NCI-H345 (cell line): ENCODE results near the gene MAPKAPK5.
"Not testable (repeated sequence)": the region's sequence is repeated elsewhere in the genome, so short reads cannot be mapped to it uniquely, and the experiment has no call there.

ENCODE experiments used
- DNase-seq: peaks from one replicate; lab custom pipeline; 2025; lab: John Stamatoyannopoulos, UW

Gene MAPKAPK5

DNA sequence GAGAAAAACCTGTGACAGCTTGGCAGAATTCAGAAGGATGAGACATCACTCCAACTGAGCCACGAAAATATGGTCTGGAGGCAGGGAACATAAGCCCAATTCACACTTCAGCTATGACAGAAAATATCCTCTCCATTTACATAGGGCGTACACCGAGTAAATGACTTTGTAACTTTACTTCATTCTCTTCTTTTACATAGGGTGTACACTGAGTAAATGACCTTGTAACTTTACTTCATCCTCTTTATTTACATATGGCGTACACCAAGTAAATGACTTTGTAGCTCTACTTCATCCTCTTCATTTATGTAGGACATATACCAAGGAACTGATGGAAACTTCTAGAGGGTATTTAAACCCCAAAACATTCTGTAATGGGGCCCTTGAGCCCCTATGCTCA is 14.1 kb upstream of the MAPKAPK5 start:
- no peak for DNase-seq

DNA sequence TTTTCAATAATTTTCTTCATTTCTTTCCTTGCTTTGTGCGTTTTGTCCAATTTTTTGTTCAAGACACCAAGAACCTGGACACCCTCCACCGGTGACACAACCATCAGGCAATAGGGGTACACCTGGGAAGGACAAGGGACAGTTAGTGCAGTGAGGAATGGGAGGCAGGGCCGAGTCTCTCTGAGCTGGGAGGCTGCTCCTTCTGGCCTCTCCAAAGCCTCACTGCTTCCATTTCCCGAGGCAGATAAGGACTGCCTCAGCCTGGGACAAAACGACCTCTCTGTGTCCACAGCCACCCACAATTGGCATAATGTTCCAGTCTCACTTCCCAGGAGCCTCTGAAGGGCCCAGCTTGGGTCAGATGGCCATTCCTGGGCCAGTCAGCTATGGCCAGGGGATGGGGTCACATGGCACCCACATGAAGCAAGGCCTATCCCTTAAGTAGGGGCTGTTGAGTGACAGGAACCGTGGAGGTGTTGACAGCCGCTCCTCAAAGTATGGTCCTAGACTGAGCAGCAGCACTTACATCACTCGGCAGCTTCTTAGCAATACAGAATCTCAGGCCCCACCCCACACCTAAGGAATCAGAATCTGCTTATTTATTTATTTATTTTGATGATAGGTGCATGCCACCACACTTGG is 13.6 kb upstream of the MAPKAPK5 start:
- DNase-seq = no peak

DNA sequence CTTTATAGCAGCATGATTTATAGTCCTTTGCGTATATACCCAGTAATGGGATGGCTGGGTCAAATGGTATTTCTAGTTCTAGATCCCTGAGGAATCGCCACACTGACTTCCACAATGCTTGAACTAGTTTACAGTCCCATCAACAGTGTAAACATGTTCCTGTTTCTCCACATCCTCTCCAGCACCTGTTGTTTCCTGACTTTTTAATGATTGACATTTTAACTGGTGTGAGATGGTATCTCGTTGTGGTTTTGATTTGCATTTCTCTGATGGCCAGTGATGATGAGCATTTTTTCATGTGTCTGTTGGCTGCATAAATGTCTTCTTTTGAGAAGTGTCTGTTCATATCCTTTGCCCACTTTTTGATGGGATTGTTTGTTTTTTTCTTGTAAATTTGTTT is 12.4 kb upstream of the MAPKAPK5 start:
- DNase-seq = not testable (repeated sequence)

DNA sequence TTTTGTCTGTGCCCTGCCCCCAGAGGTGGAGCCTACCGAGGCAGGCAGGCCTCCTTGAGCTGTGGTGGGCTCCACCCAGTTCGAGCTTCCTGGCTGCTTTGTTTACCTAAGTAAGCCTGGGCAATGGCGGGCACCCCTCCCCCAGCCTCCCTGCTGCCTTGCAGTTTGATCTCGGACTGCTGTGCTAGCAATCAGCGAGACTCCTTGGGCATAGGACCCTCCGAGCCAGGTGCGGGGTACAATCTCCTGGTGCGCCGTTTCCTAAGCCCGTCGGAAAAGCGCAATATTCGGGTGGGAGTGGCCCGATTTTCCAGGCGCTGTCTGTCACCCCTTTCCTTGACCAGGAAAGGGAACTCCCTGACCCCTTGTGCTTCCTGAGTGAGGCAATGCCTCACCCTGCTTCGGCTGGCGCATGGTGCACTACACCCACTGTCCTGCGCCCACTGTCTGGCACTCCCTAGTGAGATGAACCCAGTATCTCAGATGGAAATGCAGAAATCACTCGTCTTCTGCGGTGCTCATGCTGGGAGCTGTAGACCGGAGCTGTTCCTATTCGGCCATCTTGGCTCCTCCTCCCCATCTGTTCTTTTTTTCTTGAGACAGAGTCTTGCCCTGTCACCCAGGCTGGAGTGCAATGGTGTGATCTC is 7.2 kb upstream of the MAPKAPK5 start:
- DNase-seq = not testable (repeated sequence)

DNA sequence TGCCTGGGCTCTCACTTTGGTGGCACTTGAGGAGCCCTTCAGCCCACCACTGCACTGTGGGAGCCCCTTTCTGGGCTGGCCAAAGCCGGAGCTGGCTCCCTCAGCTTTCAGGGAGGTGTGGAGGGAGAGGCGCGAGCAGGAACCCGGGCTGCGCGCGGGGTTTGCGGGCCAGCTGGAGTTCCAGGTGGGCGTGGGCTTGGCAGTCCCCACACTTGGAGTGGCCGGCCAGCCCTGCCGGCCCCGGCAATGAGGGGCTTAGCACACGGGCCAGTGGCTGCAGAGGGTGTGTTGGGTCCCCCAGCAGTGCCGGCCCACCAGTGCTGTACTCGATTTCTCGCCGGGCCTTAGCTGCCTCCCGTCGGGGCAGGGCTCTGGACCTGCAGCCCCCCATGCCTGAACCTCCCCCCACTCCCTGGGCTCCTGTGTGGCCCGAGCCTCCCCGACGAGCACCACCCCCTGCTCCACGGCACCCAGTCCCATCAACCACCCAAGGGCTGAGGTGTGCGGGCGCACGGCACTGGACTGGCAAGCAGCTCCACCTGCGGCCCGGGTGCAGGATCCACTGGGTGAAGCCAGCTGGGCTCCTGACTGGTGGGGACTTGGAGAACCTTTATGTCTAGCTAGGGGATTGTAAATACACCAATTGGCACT is 6.4 kb upstream of the MAPKAPK5 start:
- DNase-seq = not testable (repeated sequence)

DNA sequence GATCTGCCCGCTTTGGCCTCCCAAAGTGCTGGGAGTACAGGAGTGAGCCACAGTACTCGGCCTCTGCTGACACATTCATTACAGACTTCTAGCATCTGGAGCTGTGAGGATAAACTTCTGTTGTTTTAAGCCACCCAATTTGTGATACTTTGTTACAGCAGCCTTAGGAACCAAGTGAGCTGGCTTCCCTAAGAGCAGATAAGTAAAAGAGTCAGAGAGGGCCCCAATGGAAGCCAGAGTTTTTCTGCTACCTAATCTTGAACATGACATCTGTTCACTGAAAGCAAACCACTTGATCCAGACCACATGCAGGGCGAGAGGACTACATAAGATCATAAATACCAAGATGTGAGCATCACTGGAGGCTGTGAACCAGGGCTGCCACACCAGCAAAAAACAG is 3.7 kb upstream of the MAPKAPK5 start:
- no peak for DNase-seq

DNA sequence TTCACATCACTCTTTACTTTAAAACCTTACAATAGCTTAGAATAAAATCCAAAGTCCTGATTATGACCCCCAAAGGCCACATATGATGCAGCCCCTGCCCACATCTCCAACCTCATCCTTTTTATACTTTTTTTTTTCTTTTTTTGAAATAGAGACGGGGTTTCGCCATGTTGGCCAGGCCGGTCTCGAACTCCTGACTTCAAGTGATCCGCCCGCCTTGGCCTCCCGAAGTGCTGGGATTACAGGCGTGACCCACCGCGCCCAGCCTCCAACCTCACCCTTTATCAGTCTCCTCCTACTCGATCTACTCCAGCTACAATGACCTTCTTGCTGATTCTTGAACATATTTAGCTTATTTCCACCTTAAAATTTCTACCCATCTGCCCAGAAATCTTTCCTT is 1.2 kb upstream of the MAPKAPK5 start:
- DNase-seq = no peak

DNA sequence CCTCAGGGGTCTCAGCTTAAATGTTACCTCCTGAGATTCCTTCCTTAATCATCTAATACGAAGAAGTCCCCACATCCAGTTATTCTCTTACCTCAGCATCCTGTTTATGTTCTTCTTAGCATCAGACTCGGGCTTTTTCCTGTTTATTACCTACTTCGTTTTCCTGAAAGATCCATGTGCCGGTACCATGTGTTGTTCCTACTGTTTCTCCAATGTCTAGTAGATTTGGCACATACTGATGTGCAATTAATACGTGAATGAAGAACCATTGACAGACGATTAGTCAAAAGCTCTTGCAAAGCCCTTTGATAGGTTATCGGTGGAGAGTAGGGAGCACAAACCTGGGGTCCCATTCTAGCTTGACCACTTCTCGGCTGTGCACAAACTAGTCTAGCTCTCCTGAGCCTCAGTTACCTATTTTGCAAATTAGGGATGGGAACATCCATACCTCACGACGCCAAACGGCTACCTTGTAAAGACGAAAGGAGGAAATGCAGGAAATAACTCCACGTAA is 735 bp upstream of the MAPKAPK5 start:
- no peak for DNase-seq

DNA sequence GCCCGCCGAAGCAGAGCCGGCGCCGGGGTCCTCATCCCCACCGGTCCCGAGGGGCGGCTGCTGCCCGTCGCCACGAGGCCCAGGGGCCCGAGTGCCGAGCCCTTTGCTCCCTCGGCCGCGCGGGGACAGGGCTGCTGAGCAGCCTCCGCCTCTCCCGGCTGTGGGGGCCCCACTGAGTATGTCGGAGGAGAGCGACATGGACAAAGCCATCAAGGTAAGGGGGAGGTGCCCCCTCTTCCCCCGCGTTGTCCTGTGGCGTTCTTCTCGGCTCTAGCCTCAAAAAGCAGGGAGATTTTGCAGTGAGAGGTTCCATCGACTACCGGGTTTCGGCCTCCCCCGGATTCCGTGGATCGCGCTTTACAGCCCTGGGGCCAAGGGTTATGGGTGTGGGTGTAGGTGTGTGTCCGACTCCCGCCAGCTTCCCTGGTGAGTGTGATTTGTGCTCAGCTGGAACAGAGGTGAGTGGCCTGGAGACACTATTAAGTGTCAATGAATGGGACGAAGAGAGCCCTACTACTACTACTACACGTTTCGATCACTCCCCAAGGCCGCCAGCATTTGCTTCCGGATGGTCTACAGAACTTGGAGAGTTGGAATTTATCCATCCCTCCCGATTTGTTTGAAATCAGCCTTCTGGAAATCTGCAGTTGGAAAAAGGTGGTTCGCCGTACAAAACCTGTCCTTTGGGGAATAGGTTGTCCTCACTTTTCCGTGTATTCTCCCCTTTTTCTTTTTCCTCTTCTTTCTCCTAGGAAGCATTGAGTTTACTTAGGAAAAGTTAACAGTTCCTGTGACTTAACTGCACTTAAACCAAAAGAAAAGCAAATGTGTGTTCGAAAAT is 748 bp downstream of the MAPKAPK5 start:
- no peak for DNase-seq

DNA sequence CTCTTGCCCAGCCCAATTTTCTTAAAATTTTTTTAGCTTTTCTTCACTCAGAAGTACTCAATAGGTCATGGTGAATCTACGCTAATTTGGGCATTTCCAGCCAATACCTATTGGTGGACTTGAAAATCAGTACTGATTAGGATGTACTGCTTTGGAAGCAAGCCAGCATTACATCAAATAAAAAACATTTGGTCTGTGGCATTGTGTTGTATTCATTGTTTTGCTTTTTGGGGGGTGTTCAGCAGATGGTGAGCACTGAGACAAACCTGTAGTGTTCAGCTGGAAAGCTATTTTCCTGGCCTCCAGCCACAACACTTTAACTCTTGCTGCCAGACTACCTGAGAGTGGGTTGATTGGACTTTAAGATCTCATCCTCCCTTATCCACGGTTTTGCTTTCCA is 4.0 kb downstream of the MAPKAPK5 start:
- peak; percentile 19 for DNase-seq

DNA sequence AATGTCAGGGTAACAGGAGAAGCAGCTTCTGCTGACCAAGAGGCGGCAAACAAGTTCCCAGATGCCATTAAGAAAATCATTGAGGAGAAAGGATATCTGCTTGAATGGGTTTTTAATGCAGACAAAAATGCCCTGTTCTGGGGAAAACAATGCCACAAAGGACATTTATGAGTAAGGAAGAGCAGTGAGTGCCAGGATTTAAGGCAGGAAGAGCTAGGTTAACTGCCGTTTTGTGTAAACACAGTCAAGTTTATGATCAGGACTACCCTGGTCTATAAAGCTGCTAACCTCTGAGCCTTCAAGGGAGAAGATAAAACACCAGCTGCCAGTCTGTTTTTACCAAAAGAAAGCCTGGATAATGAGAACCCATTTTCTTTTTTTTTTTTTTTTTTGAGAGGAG is 8.5 kb downstream of the MAPKAPK5 start:
- DNase-seq = no peak

DNA sequence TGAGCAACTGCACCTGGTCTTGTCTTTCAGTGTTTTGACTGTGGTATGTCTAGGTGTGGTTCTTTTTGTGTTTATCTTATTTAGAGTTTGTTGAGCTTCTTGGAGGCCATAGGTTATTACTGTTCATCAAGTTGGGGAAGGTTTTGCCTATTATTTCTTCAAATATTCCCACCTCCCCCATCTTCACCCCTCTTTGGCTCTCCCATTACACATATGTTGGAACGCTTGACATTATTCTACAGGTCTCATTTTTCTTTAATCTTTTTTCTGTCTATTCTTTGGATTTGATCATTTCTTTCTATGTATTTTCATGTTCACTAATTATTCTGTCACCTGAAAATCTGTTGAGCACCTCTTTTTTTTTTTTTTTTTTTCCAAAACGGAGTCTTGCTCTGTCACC is 16.2 kb downstream of the MAPKAPK5 start:
- DNase-seq = no peak

DNA sequence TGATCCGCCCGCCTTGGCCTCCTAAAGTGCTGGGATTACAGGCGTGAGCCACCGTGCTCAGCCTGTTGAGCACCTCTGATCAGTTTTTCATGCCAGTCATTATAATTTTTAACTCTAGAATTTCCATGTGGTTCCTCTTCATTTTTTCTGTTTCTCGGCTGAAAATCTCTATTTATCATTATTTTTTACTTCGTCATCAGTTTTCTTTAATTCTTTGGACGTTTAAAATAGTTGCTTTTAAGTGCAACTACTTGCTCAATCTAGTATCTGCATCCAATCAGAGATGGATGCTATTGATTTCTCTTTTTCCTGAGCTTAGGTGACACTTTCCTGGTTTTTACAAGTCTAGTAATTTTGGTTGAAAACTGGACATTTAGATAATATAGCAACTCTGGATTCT is 16.8 kb downstream of the MAPKAPK5 start:
- DNase-seq = no peak

DNA sequence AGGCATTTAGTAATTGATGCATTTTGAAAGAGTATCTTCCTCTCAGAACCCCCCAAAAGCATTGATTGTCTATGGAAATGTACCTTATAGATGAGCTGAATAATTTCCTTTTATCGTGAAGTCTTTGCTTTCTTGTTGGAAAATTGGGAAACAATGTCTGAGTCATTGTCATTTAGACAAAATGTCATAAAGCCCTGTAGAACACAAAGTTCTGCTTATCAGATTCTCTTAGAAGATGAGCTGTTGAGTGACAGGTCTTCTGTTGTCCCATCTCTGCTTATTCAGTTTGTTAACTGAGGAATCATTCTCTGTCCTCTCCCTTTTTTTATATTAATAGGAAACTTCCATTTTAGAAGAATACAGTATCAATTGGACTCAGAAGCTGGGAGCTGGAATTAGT is 22.9 kb downstream of the MAPKAPK5 start:
- no peak for DNase-seq

DNA sequence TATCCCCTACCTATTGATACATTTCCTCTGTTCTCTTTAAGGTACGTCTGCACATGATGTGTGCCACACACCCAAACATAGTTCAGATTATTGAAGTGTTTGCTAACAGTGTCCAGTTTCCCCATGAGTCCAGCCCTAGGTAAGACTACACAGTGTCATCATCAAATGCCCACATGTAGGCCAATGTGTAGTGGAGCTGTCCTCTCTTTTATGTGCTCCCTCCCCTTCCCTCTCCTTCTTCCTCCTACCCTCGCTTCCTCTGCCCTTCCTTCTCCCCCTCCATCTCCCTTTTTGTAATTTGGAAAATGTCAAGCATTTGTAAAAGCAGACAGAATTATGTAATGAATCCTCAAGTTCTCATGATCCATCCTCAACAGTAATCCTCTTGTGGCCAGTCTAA is 25.5 kb downstream of the MAPKAPK5 start:
- no peak for DNase-seq

DNA sequence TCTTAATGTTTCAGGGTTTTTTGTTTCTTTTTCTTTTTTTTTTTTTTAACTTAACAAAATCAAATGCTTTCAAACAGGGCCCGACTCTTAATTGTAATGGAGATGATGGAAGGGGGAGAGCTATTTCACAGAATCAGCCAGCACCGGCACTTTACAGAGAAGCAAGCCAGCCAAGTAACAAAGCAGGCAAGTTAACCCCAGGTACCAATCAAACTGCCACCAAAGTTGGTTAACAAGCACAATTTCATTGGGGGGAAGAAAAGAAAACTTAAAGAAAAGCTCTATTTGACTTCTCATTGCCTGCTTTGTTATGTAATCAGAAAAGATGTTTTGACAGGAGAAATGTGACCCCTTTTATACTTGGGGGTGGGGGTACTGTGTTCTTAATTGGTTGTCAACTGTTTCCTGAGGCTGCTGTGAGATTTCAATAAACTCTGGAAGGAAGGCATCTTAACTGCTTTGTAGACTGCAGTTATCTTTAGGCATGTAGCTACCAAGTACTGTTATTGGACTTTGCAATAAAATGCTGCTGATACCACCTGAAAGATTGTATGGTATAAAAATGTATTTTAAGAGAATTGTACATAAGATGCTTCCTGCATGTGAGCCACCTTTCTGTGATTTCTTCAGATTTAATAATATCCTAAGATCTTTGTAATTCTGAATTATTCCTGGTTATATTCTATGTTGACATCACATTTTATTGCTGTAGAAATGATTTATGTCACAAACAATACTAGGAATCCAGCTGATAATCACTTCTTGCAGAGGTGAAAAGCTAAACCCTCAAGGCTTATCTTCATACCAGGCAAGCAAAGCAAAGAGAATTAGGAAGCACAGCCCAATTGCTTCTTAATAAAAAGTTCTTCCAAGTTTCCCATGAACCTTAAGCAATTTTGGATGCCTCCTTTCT is 26.9 kb downstream of the MAPKAPK5 start:
- no peak for DNase-seq

DNA sequence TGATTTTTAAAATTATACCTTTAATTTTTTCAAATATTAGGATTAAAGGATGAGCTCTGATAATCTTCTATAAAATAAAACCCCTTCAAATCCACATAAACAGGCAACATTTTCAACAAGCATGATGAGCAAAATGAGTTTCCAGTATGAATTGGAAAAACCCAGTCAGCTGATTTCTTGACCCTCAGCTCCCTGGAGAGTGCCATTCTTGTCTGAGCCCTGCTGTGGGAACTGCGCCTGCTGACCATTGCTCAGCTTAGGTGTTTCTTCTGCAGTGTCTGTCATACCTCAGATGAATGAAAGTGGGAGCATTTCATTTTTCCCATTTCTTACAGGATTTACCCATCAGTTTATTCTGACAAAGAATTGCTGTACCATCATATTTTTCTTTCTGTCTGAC is 27.6 kb downstream of the MAPKAPK5 start:
- DNase-seq = no peak

DNA sequence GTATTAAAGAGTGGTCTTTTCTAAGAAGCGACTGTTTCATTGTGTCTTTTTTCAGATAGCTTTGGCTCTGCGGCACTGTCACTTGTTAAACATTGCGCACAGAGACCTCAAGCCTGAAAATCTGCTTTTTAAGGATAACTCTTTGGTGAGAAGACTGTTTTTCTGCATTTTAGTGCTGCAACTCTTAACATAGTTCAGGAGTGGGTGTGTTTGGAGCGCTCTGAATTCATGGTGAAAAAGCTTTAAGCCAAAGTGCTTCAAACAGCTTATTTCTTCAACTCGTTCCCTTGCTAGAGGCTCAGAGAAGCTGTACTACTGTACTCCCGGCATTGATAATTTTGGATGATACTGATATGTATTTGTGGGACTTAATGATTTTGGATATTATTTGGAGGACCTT is 28.2 kb downstream of the MAPKAPK5 start:
- DNase-seq = no peak

DNA sequence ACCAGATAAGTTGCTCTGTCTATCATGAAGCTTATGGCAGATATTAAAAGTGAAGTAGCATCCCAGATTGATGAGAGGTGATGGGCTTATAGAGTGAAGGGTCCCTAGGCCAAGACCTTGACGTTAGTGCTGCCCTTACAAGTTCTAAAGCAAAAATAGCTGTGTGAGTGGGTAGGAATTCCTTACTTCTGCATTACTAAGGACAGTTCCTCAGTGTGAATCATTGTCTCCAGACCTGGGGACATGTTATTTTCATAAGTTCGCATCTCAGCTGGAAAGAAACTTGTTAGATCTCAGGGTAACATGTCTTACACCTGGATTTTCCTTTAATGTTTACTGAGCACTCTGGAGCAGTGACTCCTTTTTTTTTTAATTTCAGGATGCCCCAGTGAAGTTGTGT is 28.7 kb downstream of the MAPKAPK5 start:
- no peak for DNase-seq

DNA sequence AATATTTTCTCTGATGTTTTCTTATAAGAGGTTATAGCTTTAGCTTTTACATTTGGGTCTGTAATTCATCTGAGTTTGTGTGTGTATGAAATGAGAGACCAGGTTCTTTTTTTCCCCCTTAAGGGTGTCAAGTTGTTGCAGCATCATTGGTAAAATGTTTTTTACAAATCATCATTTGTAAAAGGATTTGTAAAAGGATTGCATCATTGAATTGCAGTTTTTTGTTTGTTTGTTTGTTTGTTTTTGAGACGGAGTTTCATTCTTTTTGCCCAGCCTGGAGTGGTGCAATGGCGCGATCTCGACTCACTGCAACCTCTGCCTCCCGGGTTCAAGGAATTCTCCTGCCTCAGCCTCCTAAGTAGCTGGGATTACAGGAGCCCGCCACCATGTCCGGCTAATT is 31.1 kb downstream of the MAPKAPK5 start:
- no peak for DNase-seq

DNA sequence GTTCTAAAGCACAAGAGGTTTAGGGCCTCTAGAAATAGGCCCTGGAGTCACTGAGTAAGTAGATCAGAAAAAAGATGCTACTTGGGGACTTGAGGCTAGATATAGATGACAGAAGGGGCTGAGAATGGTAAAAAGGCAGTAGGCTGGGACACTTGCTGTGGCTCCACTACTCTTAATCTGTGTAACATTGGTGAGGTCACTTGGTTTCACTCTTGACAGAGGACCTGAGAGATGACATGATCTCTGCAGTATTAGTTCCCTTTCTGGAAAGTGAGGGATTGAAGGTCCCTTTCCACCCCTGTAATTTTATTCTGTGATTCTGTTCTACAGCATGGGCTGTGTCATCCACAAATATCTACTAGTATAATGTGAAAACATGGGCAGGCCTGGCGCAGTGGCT is 39.7 kb downstream of the MAPKAPK5 start:
- DNase-seq = no peak
